ENCODE results near the gene DUSP9.

GRCh38 chrX:153648358-153649177 lies 1.6 kb downstream of the DUSP9 start:
- no peak for TF ChIP-seq CTCF (conservative IDR thresholded peaks at IDR 0.05; ENCODE audit: low read depth, low read length)
- no peak for TF ChIP-seq EZH2 (IDR thresholded peaks at IDR 0.05; ENCODE audit: low read length, unreplicated experiment)
- no peak for TF ChIP-seq EZH2phosphoT487 (IDR thresholded peaks at IDR 0.05; ENCODE audit: borderline replicate concordance, low read length)
